ENCODE measurements around the gene LASP1.

Gene LASP1

GRCh38 chr17:38915639-38915995, 45.8 kb downstream of the LASP1 start:
- no peak for TF ChIP-seq CTCF (IDR thresholded peaks at IDR 0.05; ENCODE audit: low read depth, low read length)

DNA sequence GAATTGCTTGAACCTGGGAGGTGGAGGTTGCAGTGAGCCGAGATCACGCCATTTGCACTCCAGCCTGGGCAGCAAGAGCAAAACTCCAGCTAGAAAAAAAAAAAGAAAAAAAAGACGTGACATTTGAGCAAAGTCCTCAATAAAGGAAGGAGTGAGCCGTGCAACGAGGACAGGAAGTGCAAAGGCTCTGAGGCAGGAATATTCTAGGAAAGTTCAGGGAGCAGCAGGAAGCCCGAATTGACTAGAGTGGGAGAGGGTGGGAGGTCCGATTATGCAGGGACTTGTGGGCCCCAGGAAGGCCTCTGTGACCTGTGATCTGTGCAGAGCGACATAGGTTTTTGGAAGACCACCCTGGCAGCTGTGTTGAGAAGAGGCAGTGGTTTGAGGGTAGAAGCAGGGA, 46.9 kb downstream of the LASP1 start:
- no peak for TF ChIP-seq CTCF (IDR thresholded peaks at IDR 0.05; ENCODE audit: low read depth, low read length)
- DNase-seq (ENCODE audit: low read depth in 2 of 2) = no peak
- no peak overlapping the region for H3K4me3 ChIP-seq (replicated peaks in 1 of 2; ENCODE audit: low read depth in 2 of 2, low read length in 2 of 2)

More at GRCh38 chr17:38915639-38915995, 45.8 kb downstream of the LASP1 start:
- no peak overlapping the region for H3K4me3 ChIP-seq (replicated peaks in 1 of 2; ENCODE audit: low read depth in 2 of 2, low read length in 2 of 2)
- DNase-seq (ENCODE audit: low read depth in 2 of 2) = no peak

DNA sequence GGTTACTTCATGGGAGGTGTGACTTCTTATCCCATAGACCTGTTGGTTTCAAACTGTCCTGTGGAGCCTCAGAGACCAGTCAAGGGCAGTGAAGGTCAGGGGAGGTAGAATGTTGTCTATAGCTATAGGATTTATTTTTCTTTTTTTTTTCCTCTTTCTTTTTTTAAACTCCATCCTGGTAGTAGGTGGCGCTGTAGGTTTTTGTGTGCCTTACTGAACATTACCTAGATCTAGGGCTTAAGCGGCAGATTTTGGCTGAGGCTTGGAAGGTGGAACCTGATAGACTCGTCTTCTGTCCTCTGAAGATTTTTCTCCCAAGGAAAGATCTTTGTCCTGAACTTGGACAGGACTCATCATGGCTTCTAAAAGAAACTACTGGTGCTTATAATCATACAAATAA, 47.4 kb downstream of the LASP1 start:
- no peak for DNase-seq (ENCODE audit: low read depth in 2 of 2)
- no peak for TF ChIP-seq CTCF (IDR thresholded peaks at IDR 0.05; ENCODE audit: low read depth, low read length)
- H3K4me3 ChIP-seq (replicated peaks in 1 of 2; ENCODE audit: low read depth in 2 of 2, low read length in 2 of 2) = no peak overlapping the region

DNA sequence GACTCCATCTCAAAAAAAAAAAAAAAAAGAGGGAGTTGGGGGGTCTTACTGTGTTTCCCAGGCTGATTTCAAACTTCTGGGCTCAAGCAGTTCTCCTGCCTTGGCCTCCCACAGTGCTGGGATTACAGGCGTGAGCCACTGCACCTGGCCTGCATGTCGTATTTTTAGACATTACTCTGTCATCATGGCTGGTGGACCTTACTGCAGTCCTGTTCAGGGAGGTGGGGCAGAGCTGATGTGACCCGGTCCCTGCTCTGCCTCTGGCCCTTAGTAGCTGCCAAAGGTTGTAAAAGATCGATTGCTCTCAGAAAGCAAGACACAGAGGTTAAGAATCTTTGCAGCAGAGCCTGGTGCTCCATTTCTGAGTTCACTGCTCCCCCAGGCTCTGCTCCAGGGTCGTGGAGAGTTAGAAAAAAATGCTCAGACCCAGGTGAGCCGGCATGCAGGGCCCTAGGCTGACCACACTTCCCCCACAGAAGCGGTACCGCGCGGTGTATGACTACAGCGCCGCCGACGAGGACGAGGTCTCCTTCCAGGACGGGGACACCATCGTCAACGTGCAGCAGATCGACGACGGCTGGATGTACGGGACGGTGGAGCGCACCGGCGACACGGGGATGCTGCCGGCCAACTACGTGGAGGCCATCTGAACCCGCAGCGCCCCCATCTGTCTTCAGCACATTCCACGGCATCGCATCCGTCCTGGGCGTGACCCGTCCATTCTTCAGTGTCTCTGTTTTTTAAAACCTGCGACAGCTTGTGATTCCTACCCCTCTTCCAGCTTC, 48.5 kb downstream of the LASP1 start:
- no peak overlapping the region for H3K4me3 ChIP-seq (replicated peaks in 1 of 2; ENCODE audit: low read depth in 2 of 2, low read length in 2 of 2)
- TF ChIP-seq CTCF (IDR thresholded peaks at IDR 0.05; ENCODE audit: low read depth, low read length) = no peak
- no peak for DNase-seq (ENCODE audit: low read depth in 2 of 2)

DNA sequence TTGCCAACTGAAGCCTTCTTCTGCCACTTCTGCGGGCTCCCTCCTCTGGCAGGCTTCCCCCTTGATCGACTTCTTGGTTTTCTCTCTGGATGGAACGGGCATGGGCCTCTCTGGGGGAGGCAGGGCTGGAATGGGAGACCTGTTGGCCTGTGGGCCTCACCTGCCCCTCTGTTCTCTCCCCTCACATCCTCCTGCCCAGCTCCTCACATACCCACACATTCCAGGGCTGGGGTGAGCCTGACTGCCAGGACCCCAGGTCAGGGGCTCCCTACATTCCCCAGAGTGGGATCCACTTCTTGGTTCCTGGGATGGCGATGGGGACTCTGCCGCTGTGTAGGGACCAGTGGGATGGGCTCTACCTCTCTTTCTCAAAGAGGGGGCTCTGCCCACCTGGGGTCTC, 49.1 kb downstream of the LASP1 start:
- no peak overlapping the region for H3K4me3 ChIP-seq (replicated peaks in 1 of 2; ENCODE audit: low read depth in 2 of 2, low read length in 2 of 2)
- DNase-seq (ENCODE audit: low read depth in 2 of 2) = no peak
- TF ChIP-seq CTCF (IDR thresholded peaks at IDR 0.05; ENCODE audit: low read depth, low read length) = no peak

- no peak overlapping the region for H3K4me3 ChIP-seq (replicated peaks in 1 of 2; ENCODE audit: low read depth in 2 of 2, low read length in 2 of 2)
- no peak for TF ChIP-seq CTCF (IDR thresholded peaks at IDR 0.05; ENCODE audit: low read depth, low read length)
- DNase-seq (ENCODE audit: low read depth in 2 of 2) = no peak
Measured at GRCh38 chr17:38919316-38920078, 49.6 kb downstream of the LASP1 start.

All from cardiac fibroblast (primary cell).